ENCODE results near the gene OCA2. TPM values are rescaled to one million over a fixed set of nuclear protein-coding genes. Genes with fewer than 3 reads are reported as not detected.

OCA2 gene
- total RNA-seq, 1 donor from 2014 or later, result 1.0 TPM

DNA sequence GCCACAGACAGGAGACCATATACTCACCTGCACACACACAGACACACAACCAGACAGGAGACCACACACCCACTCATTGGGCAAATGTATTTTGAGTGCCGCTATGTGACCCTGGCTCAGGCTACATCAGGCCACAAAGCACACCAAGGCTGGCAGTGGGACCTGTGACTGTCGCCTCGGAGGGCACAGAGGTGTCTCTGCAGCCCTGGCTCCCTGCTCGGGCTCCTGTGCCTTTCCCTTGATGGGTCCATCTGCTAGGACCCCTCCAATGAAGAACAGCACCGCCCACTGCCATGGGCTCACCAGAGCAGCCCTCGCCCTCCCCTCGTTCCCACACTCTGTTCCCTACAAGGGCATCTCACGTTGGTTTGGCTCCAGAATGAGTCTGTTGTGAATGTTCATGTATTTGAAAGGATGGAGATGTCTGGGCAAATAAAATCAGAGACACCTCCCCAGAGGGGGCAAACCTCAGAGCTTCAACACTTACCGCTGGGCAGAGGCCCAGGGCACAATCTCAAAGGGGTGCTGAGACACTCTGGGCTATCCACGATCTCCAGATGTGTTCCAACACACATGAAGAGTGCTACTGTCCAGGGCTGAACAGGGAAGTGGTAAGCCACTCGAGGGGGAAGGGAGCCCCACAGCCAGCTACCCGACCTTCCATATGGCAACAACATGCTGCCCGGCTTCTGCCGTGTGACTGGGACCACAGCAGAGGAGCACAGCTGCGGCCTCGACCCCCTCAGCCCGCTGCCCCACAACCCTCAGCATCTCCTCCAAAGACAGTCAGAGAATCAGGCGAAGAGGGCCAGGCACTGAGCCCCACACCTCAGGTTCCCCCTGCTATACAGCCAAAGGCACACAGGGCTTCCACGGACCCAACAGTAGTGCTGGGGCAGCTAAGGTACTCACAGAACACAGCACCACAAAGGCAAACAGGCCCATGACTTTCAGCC, 74.9 kb downstream of the OCA2 start:
- H3K9me3 Mint-ChIP-seq, result no peaks in the 10 kb centered on the region

DNA sequence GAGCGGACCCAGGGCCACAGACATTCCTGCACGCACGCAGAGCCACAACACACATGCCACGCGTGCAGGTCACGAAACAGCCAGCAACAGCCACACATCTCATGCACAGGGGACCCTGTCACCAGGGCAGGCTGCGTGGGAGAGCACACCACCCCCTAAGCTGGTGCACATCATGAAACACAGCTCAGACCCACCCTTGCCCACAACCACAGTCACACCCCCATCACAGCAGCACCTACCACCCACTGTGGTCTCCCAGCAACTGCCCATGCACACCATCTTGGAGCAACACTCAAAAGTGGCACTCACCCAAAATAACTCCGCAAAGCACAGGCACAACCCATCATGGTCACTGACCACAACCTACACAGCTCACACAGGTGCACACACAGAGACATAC, 75.7 kb downstream of the OCA2 start:
- H3K9me3 Mint-ChIP-seq, result no peaks in the 10 kb centered on the region
- DNase-seq (ENCODE audit: low spot score in 2 of 2, unreplicated experiment in 2 of 2), result no peak
- peaks cover 5% of the 10 kb centered on the region for H3K4me1 Mint-ChIP-seq
- no peak overlapping the region for H3K4me3 Mint-ChIP-seq
- TF ChIP-seq, protein P1, sequence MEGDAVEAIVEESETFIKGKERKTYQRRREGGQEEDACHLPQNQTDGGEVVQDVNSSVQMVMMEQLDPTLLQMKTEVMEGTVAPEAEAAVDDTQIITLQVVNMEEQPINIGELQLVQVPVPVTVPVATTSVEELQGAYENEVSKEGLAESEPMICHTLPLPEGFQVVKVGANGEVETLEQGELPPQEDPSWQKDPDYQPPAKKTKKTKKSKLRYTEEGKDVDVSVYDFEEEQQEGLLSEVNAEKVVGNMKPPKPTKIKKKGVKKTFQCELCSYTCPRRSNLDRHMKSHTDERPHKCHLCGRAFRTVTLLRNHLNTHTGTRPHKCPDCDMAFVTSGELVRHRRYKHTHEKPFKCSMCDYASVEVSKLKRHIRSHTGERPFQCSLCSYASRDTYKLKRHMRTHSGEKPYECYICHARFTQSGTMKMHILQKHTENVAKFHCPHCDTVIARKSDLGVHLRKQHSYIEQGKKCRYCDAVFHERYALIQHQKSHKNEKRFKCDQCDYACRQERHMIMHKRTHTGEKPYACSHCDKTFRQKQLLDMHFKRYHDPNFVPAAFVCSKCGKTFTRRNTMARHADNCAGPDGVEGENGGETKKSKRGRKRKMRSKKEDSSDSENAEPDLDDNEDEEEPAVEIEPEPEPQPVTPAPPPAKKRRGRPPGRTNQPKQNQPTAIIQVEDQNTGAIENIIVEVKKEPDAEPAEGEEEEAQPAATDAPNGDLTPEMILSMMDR (IDR thresholded peaks at IDR 0.05; ENCODE audit: unreplicated experiment), result no peak
- no peak overlapping the region for H3K27ac Mint-ChIP-seq
- H3K27me3 Mint-ChIP-seq (ENCODE audit: low read depth), result no peaks in the 10 kb centered on the region
- H3K36me3 Mint-ChIP-seq, result no peaks in the 10 kb centered on the region

More for the DNA sequence above, 74.9 kb downstream of the OCA2 start:
- Mint-ChIP-seq H3K27ac (no peak overlapping the region), H3K36me3 (no peaks in the 10 kb centered on the region), H3K27me3 (ENCODE audit: low read depth) (no peaks in the 10 kb centered on the region), H3K4me3 (no peak overlapping the region), H3K4me1 (peaks cover 5% of the 10 kb centered on the region)
- TF ChIP-seq, protein P1 (IDR thresholded peaks at IDR 0.05; ENCODE audit: unreplicated experiment), result no peak
- DNase-seq (ENCODE audit: low spot score in 2 of 2, unreplicated experiment in 2 of 2), result no peak

DNA sequence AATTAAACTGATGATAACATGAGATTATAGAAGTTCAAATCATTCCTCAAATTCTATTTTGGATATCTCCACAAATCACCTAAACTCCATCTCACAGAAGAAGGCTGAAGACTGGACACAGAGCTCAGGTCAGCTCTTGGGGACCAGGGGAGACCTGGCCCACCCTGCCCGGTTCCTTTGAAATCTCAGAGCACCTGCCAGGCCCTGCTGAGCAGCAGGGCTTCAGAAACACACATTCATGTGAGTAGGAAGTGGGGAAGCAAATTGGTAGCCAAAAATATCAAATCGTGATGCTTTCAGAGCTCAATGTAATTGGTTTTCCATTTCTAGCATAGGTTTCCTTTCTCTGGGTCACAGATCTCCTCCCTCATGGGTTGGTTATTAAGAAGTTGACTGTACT, 76.2 kb downstream of the OCA2 start:
- Mint-ChIP-seq H3K4me1 (peaks cover 5% of the 10 kb centered on the region), H3K9me3 (no peaks in the 10 kb centered on the region), H3K36me3 (no peaks in the 10 kb centered on the region), H3K27me3 (ENCODE audit: low read depth) (no peaks in the 10 kb centered on the region), H3K27ac (no peak overlapping the region), H3K4me3 (no peak overlapping the region)
- no peak for DNase-seq (ENCODE audit: low spot score in 2 of 2, unreplicated experiment in 2 of 2)
- TF ChIP-seq, protein P1 (IDR thresholded peaks at IDR 0.05; ENCODE audit: unreplicated experiment), result no peak

DNA sequence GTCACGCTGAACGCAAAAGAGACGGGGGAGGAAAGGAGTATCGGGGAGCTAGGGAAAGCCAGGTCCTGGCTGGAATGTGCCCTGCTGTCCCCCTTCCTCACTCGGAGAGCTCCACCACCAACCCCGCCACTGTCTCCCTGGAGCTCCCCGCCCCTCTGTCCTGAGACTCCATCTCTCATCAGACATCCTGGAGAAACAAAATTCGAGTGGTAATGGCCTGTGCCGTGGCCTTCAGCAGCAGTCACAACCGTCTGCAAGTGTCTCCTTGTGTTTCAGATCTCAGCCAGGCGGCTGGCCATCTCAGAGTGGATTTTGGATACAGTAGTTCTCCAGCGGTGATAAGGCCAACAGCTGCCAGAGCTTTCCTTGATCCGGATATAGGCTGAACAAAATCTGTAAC, 76.9 kb downstream of the OCA2 start:
- Mint-ChIP-seq H3K36me3 (no peaks in the 10 kb centered on the region), H3K9me3 (no peaks in the 10 kb centered on the region), H3K4me1 (peaks cover 5% of the 10 kb centered on the region), H3K27me3 (ENCODE audit: low read depth) (no peaks in the 10 kb centered on the region), H3K27ac (no peak overlapping the region), H3K4me3 (no peak overlapping the region)
- TF ChIP-seq, protein P1 (IDR thresholded peaks at IDR 0.05; ENCODE audit: unreplicated experiment), result no peak
- DNase-seq (ENCODE audit: low spot score in 2 of 2, unreplicated experiment in 2 of 2), result no peak

DNA sequence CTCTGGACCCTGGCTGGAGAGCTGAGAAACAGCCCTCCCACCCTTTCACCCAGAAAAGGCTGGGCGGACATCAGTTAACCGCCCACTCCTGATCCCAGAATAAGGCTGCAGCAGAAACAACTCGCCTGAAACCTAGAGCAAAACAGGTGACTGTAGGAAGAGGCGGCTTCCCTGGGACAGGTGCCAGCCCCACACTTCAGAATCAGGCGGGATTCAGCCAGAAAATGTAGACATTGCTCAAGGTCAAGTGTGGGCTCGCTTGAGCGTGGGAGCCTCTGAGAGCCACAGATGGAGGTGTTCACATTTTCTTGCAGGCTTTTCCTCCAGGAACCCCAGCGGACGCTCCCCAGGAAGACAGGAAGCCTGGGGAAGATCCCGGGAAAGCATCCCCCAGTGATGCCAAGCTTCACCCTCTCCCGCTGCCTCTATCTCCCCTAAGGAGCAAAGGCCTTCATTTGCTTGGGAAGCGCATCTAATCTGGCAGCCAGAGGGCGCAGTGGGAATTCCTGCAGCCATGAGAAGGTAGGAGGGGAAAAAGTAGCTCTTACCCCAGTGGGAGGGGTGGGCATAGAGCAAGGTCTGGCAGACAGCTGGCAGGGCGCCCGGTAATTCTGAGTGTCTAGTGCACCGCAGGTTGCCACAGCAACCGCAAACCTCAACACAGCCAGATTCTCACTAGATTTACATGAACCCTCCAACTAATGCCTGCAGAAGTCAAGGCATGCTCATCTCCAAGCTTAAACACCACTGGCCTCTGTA, 77.7 kb downstream of the OCA2 start:
- H3K4me3 Mint-ChIP-seq, result no peak overlapping the region
- peak; percentile 74 to 82 for DNase-seq (ENCODE audit: low spot score in 2 of 2, unreplicated experiment in 2 of 2)
- peaks cover 5% of the 10 kb centered on the region for H3K4me1 Mint-ChIP-seq
- no peaks in the 10 kb centered on the region for H3K27me3 Mint-ChIP-seq (ENCODE audit: low read depth)
- H3K36me3 Mint-ChIP-seq, result no peaks in the 10 kb centered on the region
- TF ChIP-seq, protein P1 (IDR thresholded peaks at IDR 0.05; ENCODE audit: unreplicated experiment), result no peak
- no peak overlapping the region for H3K27ac Mint-ChIP-seq
- no peaks in the 10 kb centered on the region for H3K9me3 Mint-ChIP-seq

All from mesothelial cell of epicardium (in vitro differentiated cells).